Gastrocnemius medialis (tissue), 4 donors: ENCODE data around the gene USP28. TPM values are rescaled to one million over a fixed set of nuclear protein-coding genes. Genes with fewer than 3 reads are reported as not detected.
"Not testable (repeated sequence)": the region's sequence is repeated elsewhere in the genome, so short reads cannot be mapped to it uniquely, and the experiment has no call there.

ENCODE experiments used
- ATAC-seq, 2 donors: fragments of 150-250 bp; one replicate each; pipeline ENCODE4 v1.9.1; 2016
- DNase-seq, 2 donors: peaks; one replicate each; pipeline ENCODE4 v3.0.0-alpha.2; 2019
- H3K27ac ChIP-seq, 4 donors: fragments of 200-600 bp; sonication (generic); 1 replicate in 1 of 4; 2 replicates in 3 of 4; pipeline ENCODE4 v1.5.1; 2016 to 2018; ENCODE audit warnings: mild to moderate bottlenecking in 2 of 4, moderate library complexity in 1 of 4
- H3K27me3 ChIP-seq, 3 donors: fragments of 200-600 bp; sonication (generic) in 2 of 3; 1 replicate in 1 of 3; 2 replicates in 2 of 3; pipeline versions ENCODE4 v1.5.1 to v1.6.0; 2016 to 2019; ENCODE audit warnings: mild to moderate bottlenecking in 1 of 3, moderate library complexity in 1 of 3
- H3K36me3 ChIP-seq, 2 donors: fragments of 200-600 bp; sonication (generic) in 1 of 2; one replicate each; pipeline ENCODE4 v1.5.1; 2017 to 2018
- H3K4me1 ChIP-seq, 2 donors: fragments of 200-600 bp; sonication (generic) in 1 of 2; one replicate each; pipeline ENCODE4 v1.5.1; 2016 to 2017; ENCODE audit warnings: mild to moderate bottlenecking in 2 of 2
- H3K4me3 ChIP-seq, 4 donors: fragments of 200-600 bp; sonication (generic) in 3 of 4; 1 replicate in 1 of 4; 2 replicates in 3 of 4; pipeline ENCODE4 v1.5.1; 2016 to 2019; ENCODE audit warnings: mild to moderate bottlenecking in 2 of 4
- H3K9me3 ChIP-seq, 3 donors: fragments of 200-600 bp; sonication (generic) in 2 of 3; 1 replicate in 1 of 3; 2 replicates in 2 of 3; pipeline ENCODE4 v1.5.1; 2016 to 2019
- CTCF ChIP-seq, 5 experiments: fragments of 450-650 bp in 3 of 5; fragments of 200-600 bp in 2 of 5; sonication (generic) in 2 of 5; IDR thresholded peaks in 4 of 5; conservative IDR thresholded peaks in 1 of 5; 1 replicate in 4 of 5; 2 replicates in 1 of 5; pipeline ENCODE4 v1.5.1; 2016 to 2019; ENCODE audit warnings: antibody characterized with exemption in 5 of 5, mild to moderate bottlenecking in 3 of 5, moderate library complexity in 3 of 5
- POLR2A ChIP-seq, 2 donors: fragments of 450-650 bp; IDR thresholded peaks; one replicate each; pipeline ENCODE4 v1.6.1; 2017; ENCODE audit warnings: antibody characterized with exemption in 2 of 2, mild to moderate bottlenecking in 2 of 2, moderate library complexity in 2 of 2
- in situ Hi-C, 4 donors: fragments of 200-750 bp; cut with MboI; loops; one replicate each; pipeline versions ENCODE4 v1.15.0 to v1.8.0; 2017; ENCODE audit warnings: low sequenced_read_pairs in 4 of 4
- intact Hi-C: fragments of 100-400 bp; cut with DNase I; formaldehyde crosslinking; loops from one replicate; pipeline ENCODE4 v1.15.1; 2023; ENCODE audit warnings: low total_unique reads
- total RNA-seq, 4 donors: library from RNA; depleted of rRNA; stranded (reverse); fragments of >200 nt; gene quantifications; one replicate each; pipeline versions ENCODE4 v1.1.0 to v1.2.3, GENCODE V29; 2016

Gene USP28
- total RNA-seq, 4 donors from 2014 or later = 56.7 to 141 (median 80.4) TPM

GRCh38 chr11:113789675-113790320 is 85.6 kb downstream of the USP28 start:
- Histone ChIP-seq H3K4me1 (no peaks in the 10 kb centered on the region), H3K27me3 (no peaks in the 10 kb centered on the region), H3K4me3 (no peak overlapping the region), H3K27ac (no peak overlapping the region), H3K9me3 (no peaks in the 10 kb centered on the region), H3K36me3 (no peaks in the 10 kb centered on the region)
- in situ Hi-C loops = loop anchor here in 2 of 4 donors (10.0 kb wide), 2 partner anchors 475 to 485 kb away; partner anchors contain the start of gene TTC12 (in 1 of the 2)
- TF ChIP-seq POLR2A (IDR thresholded peaks at IDR 0.05) (no peak), CTCF (IDR thresholded peaks at IDR 0.05 in 4 of 5, conservative IDR thresholded peaks at IDR 0.05 in 1 of 5) (no peak)
- DNase-seq = no peak
- intact Hi-C loops = no loop called here
- no peak for ATAC-seq

DNA sequence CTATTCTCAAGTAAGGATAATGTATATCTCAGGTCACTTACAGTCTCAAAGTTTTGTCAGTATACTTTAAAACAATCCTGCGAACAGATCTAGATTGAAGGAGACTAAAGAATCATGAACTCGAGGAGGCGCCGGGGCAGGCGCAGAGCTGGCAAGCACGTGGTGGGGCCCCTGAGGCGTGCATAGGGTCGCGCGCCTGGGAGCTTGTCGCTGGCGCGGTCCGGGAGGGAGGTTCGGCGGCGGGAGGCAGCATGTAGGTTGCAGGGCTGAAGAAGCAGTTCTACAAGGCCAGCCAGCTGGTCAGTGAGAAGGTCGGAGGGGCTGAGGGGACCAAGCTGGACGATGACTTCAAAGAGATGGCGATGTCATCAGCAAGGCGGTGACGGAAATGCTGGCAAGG is 86.4 kb downstream of the USP28 start:
- in situ Hi-C loops = loop anchor here in 1 of 4 donors (10.0 kb wide), 1 partner anchor 484 kb away; no protein-coding TSS in a partner anchor

DNA sequence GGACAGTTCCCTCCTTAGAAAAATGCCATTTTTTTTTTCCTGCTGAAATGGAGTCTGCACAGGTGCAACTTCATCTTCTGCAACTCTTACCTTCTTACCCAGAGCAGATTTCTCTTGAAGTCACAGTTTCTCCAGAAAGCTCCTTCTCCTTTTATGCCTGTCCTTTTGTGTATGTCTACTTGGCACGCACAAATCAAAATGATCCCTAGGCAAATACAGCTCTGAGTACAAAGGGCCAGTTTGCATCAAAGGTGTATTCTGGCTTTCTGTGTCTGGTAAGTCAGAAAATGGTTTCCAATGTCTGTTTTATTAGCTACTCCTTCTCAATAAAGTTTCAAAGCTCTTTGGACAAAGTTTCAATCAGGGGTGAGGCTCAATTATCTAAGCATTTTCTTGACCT is 93.2 kb downstream of the USP28 start:
- no peaks in the 10 kb centered on the region for H3K36me3 ChIP-seq
- no peak for ATAC-seq
- H3K4me1 ChIP-seq = peaks cover 8% of the 10 kb centered on the region in 2 donors
- H3K4me3 ChIP-seq = no peak overlapping the region
- no peaks in the 10 kb centered on the region for H3K27me3 ChIP-seq
- in situ Hi-C loops (loop anchor here in 1 of 4 donors (10.0 kb wide), 1 partner anchor 477 kb away; no protein-coding TSS in a partner anchor), intact Hi-C loops (no loop called here)
- TF ChIP-seq CTCF (IDR thresholded peaks at IDR 0.05 in 4 of 5, conservative IDR thresholded peaks at IDR 0.05 in 1 of 5) (no peak), POLR2A (IDR thresholded peaks at IDR 0.05) (no peak)
- H3K9me3 ChIP-seq = no peaks in the 10 kb centered on the region
- no peak for DNase-seq
- H3K27ac ChIP-seq = no peak overlapping the region

More for the DNA sequence above, 86.4 kb downstream of the USP28 start:
- H3K27ac ChIP-seq, H3K36me3 ChIP-seq, H3K4me3 ChIP-seq, intact Hi-C loops, H3K9me3 ChIP-seq, H3K27me3 ChIP-seq, ATAC-seq, DNase-seq, H3K4me1 ChIP-seq: not testable (repeated sequence)

DNA sequence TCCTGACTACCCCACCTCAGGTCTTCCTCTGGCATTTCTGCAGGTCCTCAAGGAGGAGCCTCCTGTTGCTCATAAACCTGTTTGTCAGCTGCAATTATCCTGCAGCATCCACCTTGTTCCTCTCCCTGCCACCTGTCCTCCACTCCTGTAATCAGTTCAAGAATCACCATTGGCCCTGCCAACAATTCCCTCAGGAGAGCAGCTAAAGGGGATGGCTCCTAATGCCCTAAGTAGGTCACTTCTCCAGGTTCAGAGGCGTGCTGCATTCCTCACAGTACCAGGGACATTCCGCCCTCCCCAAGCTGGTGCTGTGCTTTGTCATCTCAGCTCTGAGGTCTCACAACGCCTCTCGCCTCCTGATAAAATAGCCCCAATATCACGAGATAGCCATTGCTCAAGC is 93.7 kb downstream of the USP28 start:
- no peaks in the 10 kb centered on the region for H3K27me3 ChIP-seq
- in situ Hi-C loops = loop anchor here in 1 of 4 donors (10.0 kb wide), 1 partner anchor 477 kb away; no protein-coding TSS in a partner anchor
- H3K4me3 ChIP-seq = no peak overlapping the region
- DNase-seq (no peak), ATAC-seq (no peak)
- H3K27ac ChIP-seq = no peak overlapping the region
- H3K4me1 ChIP-seq = peaks cover 8% of the 10 kb centered on the region in 2 donors
- no peak for TF ChIP-seq POLR2A (IDR thresholded peaks at IDR 0.05)
- no peak for TF ChIP-seq CTCF (IDR thresholded peaks at IDR 0.05 in 4 of 5, conservative IDR thresholded peaks at IDR 0.05 in 1 of 5)
- H3K36me3 ChIP-seq = no peaks in the 10 kb centered on the region
- intact Hi-C loops = no loop called here
- H3K9me3 ChIP-seq = no peaks in the 10 kb centered on the region

DNA sequence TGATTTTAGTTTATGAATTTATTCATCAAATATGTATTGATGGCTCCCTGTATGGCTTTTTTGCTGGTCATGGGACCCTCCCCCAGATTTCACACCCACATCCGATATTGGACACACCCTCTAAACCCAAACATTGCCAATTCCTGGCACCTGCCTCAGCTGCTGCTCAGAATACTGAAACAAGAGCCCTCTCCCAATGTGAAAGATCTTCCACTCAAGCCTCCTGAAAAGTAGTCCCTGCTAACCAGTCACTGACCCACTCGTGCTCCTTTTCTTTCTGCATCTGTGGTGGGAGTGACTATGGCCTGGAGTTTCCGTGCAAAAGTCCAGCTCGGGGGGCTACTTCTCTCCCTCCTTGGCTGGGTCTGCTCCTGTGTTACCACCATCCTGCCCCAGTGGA is 95.9 kb downstream of the USP28 start, which contains the start of gene CLDN25:
CLDN25 (plus strand) TSS at position 301 of the 400 bp plus-strand sequence; CDS start at position 301, 0 bp downstream.
- intact Hi-C loops (loop anchor here (2.0 kb wide), 1 partner anchor 17 kb away; no protein-coding TSS in a partner anchor), in situ Hi-C loops (no loop called here)
- Histone ChIP-seq H3K4me3 (no peak within 1 kb of the TSS), H3K36me3 (no peaks in the 10 kb centered on the region), H3K27ac (peak within 1 kb of the TSS; percentile 67 to 88 (median 87)), H3K9me3 (no peaks in the 10 kb centered on the region), H3K27me3 (no peaks in the 10 kb centered on the region), H3K4me1 (peaks cover 8% of the 10 kb centered on the region in 2 donors)
- ATAC-seq (no peak), DNase-seq (no peak)
- TF ChIP-seq POLR2A (IDR thresholded peaks at IDR 0.05) (no peak), CTCF (IDR thresholded peaks at IDR 0.05 in 4 of 5, conservative IDR thresholded peaks at IDR 0.05 in 1 of 5) (no peak)
